HG03565 (cell line): Measurements from ENCODE around the gene ZNF423.

ENCODE experiments used
- ATAC-seq: cut with Tn5 transposase; IDR thresholded peaks from one replicate; pipeline ENCODE4 v1.9.1; 2021; ENCODE audit warnings: mild to moderate bottlenecking, moderate library complexity; ENCODE audit not compliant: unreplicated experiment

The ZNF423 gene

GRCh38 chr16:49788572-49788971 lies 67.3 kb downstream of the ZNF423 start:
- ATAC-seq, result no peak

GRCh38 chr16:49786926-49787557 lies 68.9 kb downstream of the ZNF423 start:
- no peak for ATAC-seq

- no peak for ATAC-seq
Measured at GRCh38 chr16:49785970-49786369, 69.9 kb downstream of the ZNF423 start.

DNA sequence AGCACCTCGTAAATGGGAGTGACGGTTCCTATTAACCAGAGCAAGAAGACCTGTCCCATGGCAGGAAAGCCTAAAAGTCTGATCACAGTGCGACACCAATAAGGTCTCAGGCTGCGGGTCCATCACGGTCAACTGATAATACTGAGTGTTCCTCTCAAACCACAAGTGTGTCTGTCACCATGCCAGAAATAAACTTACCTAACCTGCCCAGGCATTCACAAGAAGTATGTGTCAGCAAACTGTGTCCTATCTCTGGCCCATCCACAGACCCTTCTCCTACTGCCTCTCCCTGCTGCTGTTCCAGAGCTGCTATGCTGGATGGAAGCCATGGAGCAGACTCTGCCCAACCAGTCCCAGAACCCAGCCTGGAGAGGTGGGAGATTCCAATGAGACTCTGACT lies 73.5 kb downstream of the ZNF423 start:
- ATAC-seq, result no peak

GRCh38 chr16:49781401-49781800 lies 74.5 kb downstream of the ZNF423 start:
- no peak for ATAC-seq

- no peak for ATAC-seq
Measured at GRCh38 chr16:49780433-49780832, 75.5 kb downstream of the ZNF423 start.

DNA sequence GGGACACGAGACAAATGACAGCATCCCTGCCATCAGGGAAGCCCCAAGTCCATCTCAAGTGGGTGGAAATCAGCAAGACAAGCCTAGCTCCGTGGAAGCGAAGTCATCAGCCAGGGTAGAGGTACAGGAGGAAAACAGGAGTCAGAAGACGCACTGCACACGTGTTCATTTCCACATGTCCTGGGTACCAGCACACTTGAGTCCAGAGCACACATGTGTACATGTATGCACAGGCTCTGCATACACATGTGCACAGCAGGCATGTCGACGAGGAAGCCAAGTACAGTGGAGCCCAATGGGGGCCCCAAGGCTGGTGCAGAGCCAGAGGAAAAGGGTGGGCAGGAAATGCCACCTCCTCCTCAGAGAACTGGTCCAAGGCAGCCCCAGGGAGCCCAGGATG lies 75.9 kb downstream of the ZNF423 start:
- ATAC-seq, result no peak

GRCh38 chr16:49778202-49778930 lies 77.5 kb downstream of the ZNF423 start:
- no peak for ATAC-seq

- ATAC-seq, result no peak
Measured at GRCh38 chr16:49776734-49777133, 79.2 kb downstream of the ZNF423 start.

- no peak for ATAC-seq
Measured at GRCh38 chr16:49776085-49776595, 79.8 kb downstream of the ZNF423 start.

DNA sequence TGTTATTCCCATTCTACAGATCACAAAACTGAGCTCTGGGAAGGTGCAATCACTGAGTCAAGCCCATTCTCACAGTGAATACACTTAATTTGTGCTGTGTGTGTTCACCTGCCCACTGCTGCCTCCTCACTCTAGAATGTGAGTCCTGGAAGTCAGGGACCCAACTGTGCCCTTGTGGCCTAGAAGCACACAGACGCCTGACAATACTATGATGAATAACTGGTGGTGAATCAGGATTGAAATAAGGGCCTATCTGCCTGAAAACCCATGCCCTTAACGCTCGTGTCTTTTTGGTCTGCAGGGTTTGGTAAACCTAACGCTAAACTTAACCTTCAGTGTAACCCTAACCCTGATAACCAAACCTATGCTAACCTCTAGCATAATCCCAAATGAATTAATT lies 80.3 kb downstream of the ZNF423 start:
- ATAC-seq, result no peak

DNA sequence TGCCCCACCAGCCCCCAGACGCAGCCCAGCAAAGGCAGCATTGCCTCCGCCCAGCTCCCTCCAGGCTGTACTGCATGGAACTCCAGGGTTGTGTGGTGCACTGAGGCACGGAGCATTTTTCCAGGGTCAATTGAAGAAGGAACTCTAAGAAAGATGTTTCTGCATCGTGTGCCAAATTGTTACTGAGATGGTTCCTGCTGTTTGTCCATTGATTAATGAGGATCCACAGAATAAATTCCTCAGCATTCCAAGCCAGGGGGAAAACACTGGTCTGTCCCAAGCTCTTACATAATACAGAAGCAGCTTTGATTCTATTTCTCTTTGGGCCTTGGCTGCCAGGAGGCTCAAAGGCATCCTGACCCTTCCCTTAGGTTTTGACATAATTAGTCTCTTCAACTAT lies 80.9 kb downstream of the ZNF423 start:
- ATAC-seq, result no peak

- no peak for ATAC-seq
Measured at GRCh38 chr16:49773534-49774475, 82.1 kb downstream of the ZNF423 start.

GRCh38 chr16:49767998-49768397 lies 87.9 kb downstream of the ZNF423 start:
- no peak for ATAC-seq

GRCh38 chr16:49767414-49767813 lies 88.5 kb downstream of the ZNF423 start:
- ATAC-seq, result no peak

GRCh38 chr16:49766225-49766624 lies 89.7 kb downstream of the ZNF423 start:
- ATAC-seq, result no peak

- no peak for ATAC-seq
Measured at GRCh38 chr16:49763826-49764225, 92.1 kb downstream of the ZNF423 start.

GRCh38 chr16:49760815-49761214 lies 95.1 kb downstream of the ZNF423 start:
- no peak for ATAC-seq

GRCh38 chr16:49757559-49758069 lies 98.3 kb downstream of the ZNF423 start:
- ATAC-seq, result no peak

- ATAC-seq, result no peak
Measured at GRCh38 chr16:49756775-49757558, 98.9 kb downstream of the ZNF423 start.
